PC-9 (cell line): Measurements from ENCODE around the gene OSER1. TPM values are rescaled to one million over a fixed set of nuclear protein-coding genes. Genes with fewer than 3 reads are reported as not detected.

Experiments
- BruUV-seq: library from RNA; stranded (reverse); fragments of 400-500 nt; replicated peaks from 2 replicates; lab custom pipeline; 2021; lab: Mats Ljungman, UMichigan
- CTCF ChIA-PET: fragments of 300-600 bp; sonication (Branson Sonifier 250); formaldehyde crosslinking; loops from one replicate; lab custom pipeline; 2022; ENCODE audit warnings: antibody characterized with exemption; lab: Charles Lee
- POLR2A ChIA-PET: fragments of 300-600 bp; sonication (Branson Sonifier 250); formaldehyde crosslinking; loops from one replicate; lab custom pipeline; 2022; ENCODE audit warnings: antibody characterized with exemption; ENCODE audit not compliant: unreplicated experiment; lab: Charles Lee
- DNase-seq, 2 experiments: peaks; one replicate each; pipeline versions ENCODE4 v3.0.0 to v3.0.0-alpha.2; 2015 to 2022; ENCODE audit warnings: mixed read lengths in 1 of 2
- H2AFZ ChIP-seq: fragments of 200-600 bp; sonication (generic); 2 replicates; pipeline ENCODE4 v1.8.1; 2017; ENCODE audit warnings: antibody characterized with exemption
- H3F3A ChIP-seq: fragments of 200-600 bp; sonication (generic); 2 replicates; pipeline ENCODE4 v1.8.1; 2017; ENCODE audit warnings: antibody characterized with exemption, mild to moderate bottlenecking, low read depth; ENCODE audit not compliant: insufficient read depth
- H3K27ac ChIP-seq: fragments of 200-600 bp; sonication (generic); 2 replicates; pipeline ENCODE4 v1.6.1; 2016; ENCODE audit warnings: mixed run types
- H3K27me3 ChIP-seq: fragments of 200-600 bp; sonication (generic); 2 replicates; pipeline ENCODE4 v1.6.1; 2016; ENCODE audit warnings: low read depth, mixed run types; ENCODE audit not compliant: insufficient read depth
- H3K36me3 ChIP-seq: fragments of 200-600 bp; sonication (generic); 2 replicates; pipeline ENCODE4 v1.6.1; 2016; ENCODE audit warnings: low read depth, mixed run types
- H3K4me1 ChIP-seq: fragments of 200-600 bp; sonication (generic); replicated peaks from 2 replicates; pipeline ENCODE4 v1.6.1; 2016; ENCODE audit warnings: mixed run types; ENCODE audit not compliant: insufficient read depth
- H3K4me2 ChIP-seq: fragments of 200-600 bp; sonication (generic); 2 replicates; pipeline ENCODE4 v1.6.1; 2017; ENCODE audit warnings: mixed run types
- H3K4me3 ChIP-seq: fragments of 200-600 bp; sonication (generic); 2 replicates; pipeline ENCODE4 v1.6.1; 2016; ENCODE audit warnings: mixed run types
- H3K79me2 ChIP-seq: fragments of 200-600 bp; sonication (generic); 2 replicates; pipeline ENCODE4 v1.6.1; 2017; ENCODE audit warnings: low read depth, mixed run types
- H3K9me2 ChIP-seq: fragments of 200-600 bp; sonication (generic); 2 replicates; pipeline ENCODE4 v1.8.1; 2017; ENCODE audit warnings: mild to moderate bottlenecking; ENCODE audit not compliant: insufficient read depth
- H3K9me3 ChIP-seq: fragments of 200-600 bp; sonication (generic); 2 replicates; pipeline ENCODE4 v1.8.1; 2016; ENCODE audit warnings: low read depth; ENCODE audit not compliant: insufficient read depth
- H4K20me1 ChIP-seq: fragments of 200-600 bp; sonication (generic); 2 replicates; pipeline ENCODE4 v1.8.1; 2017; ENCODE audit not compliant: insufficient read depth
- CTCF ChIP-seq: fragments of 200-600 bp; sonication (generic); conservative IDR thresholded peaks from 2 replicates; pipeline ENCODE4 v1.6.1; 2017; ENCODE audit warnings: mixed run types, antibody characterized with exemption, mild to moderate bottlenecking, moderate library complexity
- EZH2 ChIP-seq: fragments of 200-600 bp; sonication (generic); IDR thresholded peaks from 2 replicates; pipeline ENCODE4 v1.8.0; 2017; ENCODE audit warnings: antibody characterized with exemption, low read depth
- intact Hi-C: fragments of 100-400 bp; cut with micrococcal nuclease; formaldehyde crosslinking; loops from one replicate; pipeline ENCODE4 v1.10.0; 2022; ENCODE audit not compliant: unreplicated experiment
- total RNA-seq: library from RNA; stranded (reverse); gene quantifications from 2 replicates; pipeline ENCODE4 v1.2.3, GENCODE V29; 2021

The OSER1 gene
- total RNA-seq, 1 experiment from 2014 or later, result 136 TPM

GRCh38 chr20:44200371-44200770 lies 10.2 kb downstream of the OSER1 start:
- TF ChIP-seq CTCF (no peak), EZH2 (no peak)
- no peaks in the 10 kb centered on the region for H3K9me3 ChIP-seq
- H3K4me1 ChIP-seq, result peaks cover 47% of the 10 kb centered on the region
- no peak overlapping the region for H3K4me3 ChIP-seq
- H3K27ac ChIP-seq, result no peak overlapping the region
- peaks cover 52% of the 10 kb centered on the region for H3F3A ChIP-seq
- BruUV-seq, result no TSS peak
- DNase-seq, result no peak
- ChIA-PET POLR2A (no interaction called here), CTCF (no interaction called here)
- H3K9me2 ChIP-seq, result no peaks in the 10 kb centered on the region
- intact Hi-C loops, result no loop called here
- peaks cover 64% of the 10 kb centered on the region for H3K79me2 ChIP-seq
- no peak overlapping the region for H3K4me2 ChIP-seq
- peaks cover 84% of the 10 kb centered on the region for H3K36me3 ChIP-seq
- no peak overlapping the region for H2AFZ ChIP-seq
- H3K27me3 ChIP-seq, result no peaks in the 10 kb centered on the region
- peaks cover 11% of the 10 kb centered on the region; the same call in 1 of the 2 replicates for H4K20me1 ChIP-seq

- H3K4me2 ChIP-seq, result no peak overlapping the region
- no peak overlapping the region for H3K4me3 ChIP-seq
- intact Hi-C loops, result loop anchor here (10.0 kb wide), 1 partner anchor 665 kb away; no protein-coding TSS in a partner anchor
- peaks cover 11% of the 10 kb centered on the region; the same call in 1 of the 2 replicates for H4K20me1 ChIP-seq
- TF ChIP-seq CTCF (no peak), EZH2 (no peak)
- peaks cover 79% of the 10 kb centered on the region for H3K36me3 ChIP-seq
- peaks cover 52% of the 10 kb centered on the region for H3F3A ChIP-seq
- BruUV-seq, result no TSS peak
- POLR2A ChIA-PET, result no interaction called here
- H3K27ac ChIP-seq, result no peak overlapping the region
- H3K9me2 ChIP-seq, result no peaks in the 10 kb centered on the region
- no peak overlapping the region for H2AFZ ChIP-seq
- no peaks in the 10 kb centered on the region for H3K9me3 ChIP-seq
- no peaks in the 10 kb centered on the region for H3K27me3 ChIP-seq
- CTCF ChIA-PET, result no interaction called here
- peaks cover 42% of the 10 kb centered on the region for H3K4me1 ChIP-seq
- DNase-seq, result no peak
- H3K79me2 ChIP-seq, result peaks cover 59% of the 10 kb centered on the region
These were observed 10.7 kb downstream of the OSER1 start for GRCh38 chr20:44199877-44200276.

- TF ChIP-seq EZH2 (no peak), CTCF (no peak)
- H3K9me2 ChIP-seq, result no peaks in the 10 kb centered on the region
- POLR2A ChIA-PET, result no interaction called here
- DNase-seq, result no peak
- intact Hi-C loops, result loop anchor here (10.0 kb wide), 1 partner anchor 664 kb away; no protein-coding TSS in a partner anchor
- H2AFZ ChIP-seq, result no peak overlapping the region
- H3K4me2 ChIP-seq, result no peak overlapping the region
- H3F3A ChIP-seq, result peaks cover 55% of the 10 kb centered on the region
- H3K9me3 ChIP-seq, result no peaks in the 10 kb centered on the region
- H3K27ac ChIP-seq, result no peak overlapping the region
- H3K36me3 ChIP-seq, result peaks cover 73% of the 10 kb centered on the region
- peaks cover 53% of the 10 kb centered on the region for H3K79me2 ChIP-seq
- H3K4me3 ChIP-seq, result no peak overlapping the region
- H4K20me1 ChIP-seq, result peaks cover 11% of the 10 kb centered on the region; the same call in 1 of the 2 replicates
- no peaks in the 10 kb centered on the region for H3K27me3 ChIP-seq
- H3K4me1 ChIP-seq, result peaks cover 34% of the 10 kb centered on the region
- BruUV-seq, result no TSS peak
- CTCF ChIA-PET, result no interaction called here
These were observed 11.7 kb downstream of the OSER1 start for GRCh38 chr20:44198872-44199271.
